Osteocyte (in vitro differentiated cells): ENCODE measurements around the gene TMA7B. TPM values are rescaled to one million over a fixed set of nuclear protein-coding genes. Genes with fewer than 3 reads are reported as not detected.
A peak's percentile ranks its signal among the peaks of the same experiment; 100 is the strongest.

Source experiments
- DNase-seq: peaks from one replicate; pipeline ENCODE4 v3.0.0; 2021; ENCODE audit warnings: mixed read lengths; ENCODE audit not compliant: unreplicated experiment; ENCODE audit errors: extremely low spot score
- H3K27ac Mint-ChIP-seq: one replicate; pipeline ENCODE4 v1.8.0; 2021; ENCODE audit warnings: mild to moderate bottlenecking, mixed read lengths; ENCODE audit not compliant: unreplicated experiment
- H3K27me3 Mint-ChIP-seq: one replicate; pipeline ENCODE4 v1.8.0; 2021; ENCODE audit warnings: mixed read lengths; ENCODE audit not compliant: unreplicated experiment
- H3K36me3 Mint-ChIP-seq: one replicate; pipeline ENCODE4 v1.8.0; 2021; ENCODE audit warnings: mixed read lengths; ENCODE audit not compliant: unreplicated experiment
- H3K4me1 Mint-ChIP-seq: one replicate; pipeline ENCODE4 v1.8.0; 2021; ENCODE audit warnings: mixed read lengths; ENCODE audit not compliant: unreplicated experiment
- H3K4me3 Mint-ChIP-seq: one replicate; pipeline ENCODE4 v1.8.0; 2021; ENCODE audit warnings: mild to moderate bottlenecking, moderate library complexity, mixed read lengths; ENCODE audit not compliant: unreplicated experiment
- H3K9me3 Mint-ChIP-seq: one replicate; pipeline ENCODE4 v1.8.0; 2021; ENCODE audit warnings: mixed read lengths; ENCODE audit not compliant: unreplicated experiment
- CTCF ChIP-seq: fragments of 200-600 bp; sonication (generic); IDR thresholded peaks from 2 replicates; pipeline ENCODE4 v1.5.0; 2021; ENCODE audit warnings: antibody characterized with exemption, mild to moderate bottlenecking, moderate library complexity
- total RNA-seq: library from RNA; stranded (reverse); gene quantifications from 2 replicates; pipeline ENCODE4 v1.2.1, GENCODE V29; 2021

Gene TMA7B
- total RNA-seq, 1 donor from 2014 or later = not detected

- Mint-ChIP-seq H3K4me3 (no peak overlapping the region), H3K27ac (no peak overlapping the region), H3K27me3 (peaks cover 29% of the 10 kb centered on the region), H3K36me3 (no peaks in the 10 kb centered on the region), H3K4me1 (no peaks in the 10 kb centered on the region), H3K9me3 (no peaks in the 10 kb centered on the region)
- no peak for TF ChIP-seq CTCF
- DNase-seq = no peak
Observed at GRCh38 chr22:39927544-39927943, 32.7 kb upstream of the TMA7B start.

GRCh38 chr22:39928536-39929520, 31.4 kb upstream of the TMA7B start:
- Mint-ChIP-seq H3K4me1 (no peaks in the 10 kb centered on the region), H3K36me3 (no peaks in the 10 kb centered on the region), H3K9me3 (no peaks in the 10 kb centered on the region), H3K27ac (no peak overlapping the region), H3K27me3 (peaks cover 30% of the 10 kb centered on the region), H3K4me3 (no peak overlapping the region)
- DNase-seq = no peak
- TF ChIP-seq CTCF = no peak

GRCh38 chr22:39931251-39931650, 28.9 kb upstream of the TMA7B start:
- H3K4me1 Mint-ChIP-seq = no peaks in the 10 kb centered on the region
- H3K27me3 Mint-ChIP-seq = peaks cover 37% of the 10 kb centered on the region
- DNase-seq = no peak
- no peaks in the 10 kb centered on the region for H3K36me3 Mint-ChIP-seq
- H3K4me3 Mint-ChIP-seq = no peak overlapping the region
- H3K9me3 Mint-ChIP-seq = no peaks in the 10 kb centered on the region
- no peak for TF ChIP-seq CTCF
- H3K27ac Mint-ChIP-seq = no peak overlapping the region

GRCh38 chr22:39932166-39932565, 28.0 kb upstream of the TMA7B start:
- no peaks in the 10 kb centered on the region for H3K9me3 Mint-ChIP-seq
- no peak for DNase-seq
- peaks cover 42% of the 10 kb centered on the region for H3K27me3 Mint-ChIP-seq
- no peak overlapping the region for H3K4me3 Mint-ChIP-seq
- H3K27ac Mint-ChIP-seq = no peak overlapping the region
- H3K36me3 Mint-ChIP-seq = no peaks in the 10 kb centered on the region
- H3K4me1 Mint-ChIP-seq = no peaks in the 10 kb centered on the region
- TF ChIP-seq CTCF = no peak

GRCh38 chr22:39932918-39933649, 27.1 kb upstream of the TMA7B start:
- Mint-ChIP-seq H3K27ac (no peak overlapping the region), H3K36me3 (no peaks in the 10 kb centered on the region), H3K4me3 (no peak overlapping the region), H3K27me3 (peaks cover 49% of the 10 kb centered on the region), H3K9me3 (no peaks in the 10 kb centered on the region), H3K4me1 (no peaks in the 10 kb centered on the region)
- no peak for DNase-seq
- TF ChIP-seq CTCF = peak; percentile 43
